Activated CD4-positive, alpha-beta T cell treated with anti-CD3 and anti-CD28 coated beads, Interleukin-2, amount 50 U/mL, for 48 hours (primary cell): ENCODE data around the gene BTG1.
A peak's percentile ranks its signal among the peaks of the same experiment; 100 is the strongest.

ENCODE experiments used
- DNase-seq, 2 experiments: peaks; one replicate each; pipeline ENCODE4 v3.0.0-alpha.2; 2020

Gene BTG1, protein sequence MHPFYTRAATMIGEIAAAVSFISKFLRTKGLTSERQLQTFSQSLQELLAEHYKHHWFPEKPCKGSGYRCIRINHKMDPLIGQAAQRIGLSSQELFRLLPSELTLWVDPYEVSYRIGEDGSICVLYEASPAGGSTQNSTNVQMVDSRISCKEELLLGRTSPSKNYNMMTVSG

DNA sequence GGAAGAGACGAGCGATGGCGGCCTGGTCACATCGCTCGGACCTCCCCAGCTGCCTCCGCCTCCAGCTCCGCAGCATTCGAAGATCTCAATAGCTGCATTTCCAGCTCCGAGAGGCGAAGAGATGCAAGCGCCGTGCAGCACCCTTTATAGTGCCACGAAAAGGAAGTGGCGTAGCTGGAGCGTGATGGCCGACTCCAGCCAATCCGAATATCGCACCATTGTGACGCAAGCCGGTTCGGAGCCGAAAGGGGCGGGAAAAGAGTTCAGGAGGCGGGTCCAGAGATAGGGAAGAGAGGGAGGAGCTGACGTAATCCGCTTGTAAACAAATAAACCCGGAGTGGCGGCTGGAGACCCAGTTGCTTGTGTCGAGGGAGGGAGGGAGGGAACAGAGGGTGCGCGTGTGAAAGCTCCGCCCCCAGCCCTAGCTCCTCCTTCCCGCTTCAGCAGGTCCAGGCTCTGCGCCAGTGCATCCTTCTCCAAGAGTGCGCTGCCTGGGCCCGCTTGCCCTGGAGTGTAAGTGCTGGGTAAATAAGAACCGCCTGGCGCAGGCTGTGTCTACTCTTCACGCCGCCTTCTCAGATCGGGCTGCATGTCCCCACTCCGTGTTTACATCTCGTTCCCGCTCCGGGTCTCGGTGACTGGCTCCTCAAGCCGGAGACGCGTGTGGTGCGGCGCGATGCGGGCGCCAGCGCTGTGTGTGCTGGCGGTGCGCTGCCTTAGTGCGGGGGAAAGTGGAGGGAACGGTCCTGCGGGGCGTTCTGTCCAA, at the start of gene BTG1:
TSS of gene BTG1 (minus strand) at position 116 of the 766 bp plus-strand sequence. CDS start 311 bp downstream, outside the sequence.
- DNase-seq = peak; percentile 98 to 99

DNA sequence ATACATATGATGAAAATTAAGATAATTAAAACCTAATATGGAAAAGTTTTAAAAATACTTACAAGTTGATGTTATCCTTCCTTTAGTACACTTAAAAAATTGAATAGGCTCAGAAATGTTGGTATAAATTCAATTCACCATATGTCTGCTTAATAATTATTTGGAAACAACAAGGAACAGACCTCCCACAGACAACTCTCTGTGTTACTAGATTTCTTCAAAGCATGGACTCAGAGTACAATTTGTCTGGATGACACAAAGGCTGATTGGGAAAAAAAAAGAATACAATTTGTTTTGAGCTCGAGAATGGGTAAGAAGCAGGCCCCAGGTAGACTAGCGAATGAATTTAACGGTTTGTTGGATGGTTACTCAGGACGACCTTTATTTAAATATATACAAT, 48.9 kb upstream of the BTG1 start:
- DNase-seq = no peak

DNA sequence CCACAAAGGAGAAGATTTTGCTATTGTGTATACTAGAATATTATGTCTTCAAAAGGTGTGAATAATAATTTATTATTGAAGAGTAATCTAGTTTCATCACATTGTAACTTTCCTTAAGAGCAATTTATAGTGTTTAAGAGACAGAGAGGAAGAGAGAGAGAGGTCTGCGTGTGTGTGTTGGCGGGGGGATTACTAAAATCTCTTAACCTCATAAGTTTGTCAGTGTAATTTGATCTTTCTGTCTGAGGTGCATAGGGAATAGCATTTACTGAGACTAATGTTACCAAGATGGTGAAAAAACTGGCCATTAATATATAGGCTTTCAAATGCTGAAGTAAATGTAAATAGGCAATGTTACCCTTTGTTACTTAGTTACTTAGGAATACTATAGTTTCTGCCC, 48.2 kb upstream of the BTG1 start:
- DNase-seq = no peak

DNA sequence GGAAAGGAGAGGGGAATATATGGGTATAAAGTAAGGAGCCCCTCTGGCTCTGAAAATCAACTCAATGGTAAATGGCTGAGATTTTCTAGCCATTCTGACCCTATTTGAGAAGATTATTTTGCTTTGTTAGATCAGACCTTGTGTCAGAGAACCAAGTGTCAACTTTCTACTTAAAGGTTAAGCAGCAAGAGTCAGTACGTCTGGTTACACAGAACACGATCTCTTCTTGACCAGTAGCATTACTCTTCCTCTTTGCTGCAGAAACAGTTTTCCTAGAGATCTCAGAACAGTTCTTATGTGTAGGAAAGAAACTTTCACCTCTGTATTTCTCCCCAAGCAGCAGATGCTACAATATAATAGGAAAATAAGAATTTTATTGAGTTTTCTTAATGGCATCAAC, 47.4 kb upstream of the BTG1 start:
- no peak for DNase-seq

DNA sequence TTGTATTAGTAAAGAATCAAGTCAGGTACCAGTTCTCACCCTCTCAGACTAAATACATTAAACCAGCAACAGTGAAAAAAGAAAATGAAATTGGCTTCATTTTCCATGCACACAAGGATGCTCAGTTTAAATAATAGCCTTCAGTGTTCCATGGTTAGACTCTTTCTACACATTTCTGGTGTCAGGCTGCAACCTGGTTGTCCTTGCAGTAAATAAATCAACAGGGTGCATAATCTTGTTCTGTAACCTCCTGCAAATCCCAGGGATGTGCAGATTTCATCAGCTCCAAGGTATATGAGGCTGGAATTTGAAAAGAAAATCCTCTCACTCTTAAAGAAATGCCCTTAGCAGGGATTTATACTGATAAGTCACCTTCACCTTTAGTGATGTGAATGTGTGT, 46.7 kb upstream of the BTG1 start:
- DNase-seq = no peak

DNA sequence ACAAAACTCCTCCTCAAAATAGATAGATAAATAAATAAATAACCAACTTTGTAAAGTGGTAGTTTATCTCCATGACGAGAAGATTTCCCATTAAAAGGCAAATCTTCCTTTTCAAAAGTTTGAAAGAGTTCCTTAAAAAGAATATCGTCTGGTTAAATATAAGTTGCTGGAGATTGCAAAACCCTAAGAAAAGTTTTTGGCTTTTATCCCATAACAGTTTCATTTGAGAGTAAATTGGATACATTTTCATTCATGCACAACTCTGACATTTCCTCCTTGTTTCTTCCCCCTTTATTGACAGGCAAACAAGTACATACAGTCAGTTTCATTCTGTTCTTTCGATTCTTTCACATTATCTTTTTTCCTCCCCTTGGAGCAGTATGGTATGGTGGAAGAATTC, 45.4 kb upstream of the BTG1 start:
- DNase-seq = no peak

DNA sequence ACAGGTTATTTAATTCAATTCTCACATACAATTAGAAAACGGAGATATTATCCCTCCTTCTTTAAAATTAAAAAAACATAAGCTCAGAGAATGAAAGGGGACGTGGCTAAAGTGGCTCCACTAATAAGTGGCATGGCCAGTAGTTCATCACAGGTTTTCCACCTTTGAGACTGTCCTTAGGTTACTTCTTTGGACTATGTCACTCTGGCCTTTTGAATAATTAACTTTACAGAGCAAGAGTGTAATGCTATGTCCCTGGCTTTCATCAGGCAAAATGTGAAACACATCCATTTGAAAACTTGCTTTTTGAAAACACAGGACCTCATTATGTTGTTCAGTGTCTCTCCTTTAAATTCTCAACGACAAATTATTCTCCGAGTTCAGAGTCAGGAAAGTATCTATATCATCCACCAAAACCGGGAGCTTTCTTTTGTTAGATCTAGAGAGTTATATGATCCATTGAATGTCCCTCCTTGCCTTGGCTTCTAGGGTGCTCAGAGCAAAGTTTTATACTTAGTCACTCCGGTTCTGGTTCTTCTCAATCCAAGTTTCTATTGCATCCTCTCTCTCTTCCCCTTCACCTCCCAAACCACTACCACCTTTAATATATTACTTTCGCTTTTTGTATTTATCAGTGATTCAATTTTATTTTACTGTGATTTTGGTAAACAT, 43.0 kb upstream of the BTG1 start:
- DNase-seq = no peak

DNA sequence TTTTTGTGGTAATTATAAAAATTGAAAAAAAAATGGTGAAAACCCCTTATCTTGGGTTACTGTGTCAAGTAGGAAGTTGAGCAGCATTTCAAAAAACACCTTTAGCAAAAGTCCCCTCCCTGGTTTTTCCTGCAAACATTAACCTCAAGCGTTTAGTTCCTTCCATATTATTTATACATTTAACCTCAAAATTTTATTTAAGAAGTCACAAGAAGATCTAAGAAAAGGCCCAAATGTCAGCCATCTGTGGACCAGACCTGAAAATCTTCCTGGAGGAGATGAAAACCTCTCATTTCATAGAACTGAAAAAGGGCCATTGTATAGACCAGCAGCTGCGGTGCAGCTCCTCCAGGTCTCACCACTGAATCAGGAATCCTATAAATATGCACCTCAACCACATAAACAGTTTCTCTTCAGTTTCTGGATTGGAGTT, 40.4 kb upstream of the BTG1 start:
- DNase-seq = no peak

DNA sequence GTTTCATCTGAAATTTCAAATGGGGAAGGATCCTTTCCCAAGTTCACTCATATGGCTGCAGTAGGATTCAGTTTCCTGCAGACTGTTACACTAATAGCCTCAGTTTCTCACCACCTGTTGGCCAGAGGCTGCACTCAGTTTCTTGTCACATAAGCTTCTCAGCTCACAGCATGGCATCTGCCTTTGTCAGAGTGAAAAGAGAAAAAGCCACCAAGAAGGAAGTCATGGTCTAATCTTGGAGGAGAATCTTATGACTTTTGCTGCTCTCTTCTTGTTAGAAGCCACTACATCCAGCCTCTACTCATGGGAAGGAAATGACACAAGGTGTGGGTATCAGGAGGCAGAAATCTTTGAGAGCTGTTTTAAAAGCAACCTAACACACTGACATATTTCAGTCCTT, 39.4 kb upstream of the BTG1 start:
- DNase-seq = peak; percentile 13 to 29

DNA sequence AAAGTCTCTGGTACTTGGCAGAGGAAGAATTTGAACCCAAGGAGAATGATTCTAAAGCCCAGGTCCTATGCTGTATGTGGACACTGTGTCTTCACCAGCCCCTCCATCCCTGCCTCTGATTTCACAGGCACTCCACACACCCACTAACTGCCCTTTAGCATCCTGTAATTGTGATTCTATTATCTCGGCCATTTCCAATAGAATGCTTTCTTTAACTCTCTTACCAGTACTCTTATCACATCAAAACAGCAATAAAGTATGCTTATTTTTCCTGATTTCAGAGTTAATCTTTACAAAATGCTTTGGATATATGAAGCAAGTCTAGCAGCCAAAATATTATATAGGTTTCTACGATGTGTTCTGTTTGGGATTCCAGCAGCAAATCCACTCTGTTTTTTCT, 37.9 kb upstream of the BTG1 start:
- DNase-seq = no peak

DNA sequence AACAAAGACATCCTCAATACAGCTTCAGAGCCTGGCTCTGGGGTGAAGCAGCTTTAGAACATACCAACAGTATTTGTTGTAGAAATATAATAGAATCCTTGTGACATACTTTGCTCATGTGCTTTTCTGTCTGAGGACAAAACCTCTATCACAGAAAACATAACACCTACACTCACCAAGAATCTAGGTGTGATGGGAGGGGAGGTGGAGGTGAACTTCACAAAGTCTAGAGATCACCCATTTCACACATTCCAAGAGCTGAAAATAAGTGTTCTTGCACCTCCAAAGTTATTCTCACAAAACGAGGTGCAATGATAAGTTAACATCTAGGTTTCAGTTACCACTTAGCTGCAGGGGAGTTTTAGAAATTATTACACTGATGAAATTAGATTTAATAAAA, 32.7 kb upstream of the BTG1 start:
- DNase-seq = no peak

DNA sequence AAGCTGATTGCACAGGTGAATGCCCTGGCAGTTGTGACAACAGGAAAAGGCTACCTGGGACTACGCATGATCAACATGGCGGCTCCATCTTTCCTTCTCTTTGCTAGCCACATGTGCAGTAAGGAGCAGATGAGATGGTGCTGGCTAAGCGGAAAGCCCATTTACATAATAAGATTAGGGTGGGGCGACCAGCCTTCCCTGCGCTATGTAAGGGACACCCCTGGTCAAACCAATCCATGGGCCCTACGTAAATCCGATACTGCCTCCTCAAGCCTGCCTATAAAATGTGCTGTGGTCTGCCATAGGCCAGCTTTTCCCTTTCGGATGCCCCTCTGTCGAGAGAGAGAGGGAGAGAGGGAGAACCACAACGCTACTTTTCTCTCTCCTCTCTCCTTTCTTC, 31.0 kb upstream of the BTG1 start:
- no peak for DNase-seq

DNA sequence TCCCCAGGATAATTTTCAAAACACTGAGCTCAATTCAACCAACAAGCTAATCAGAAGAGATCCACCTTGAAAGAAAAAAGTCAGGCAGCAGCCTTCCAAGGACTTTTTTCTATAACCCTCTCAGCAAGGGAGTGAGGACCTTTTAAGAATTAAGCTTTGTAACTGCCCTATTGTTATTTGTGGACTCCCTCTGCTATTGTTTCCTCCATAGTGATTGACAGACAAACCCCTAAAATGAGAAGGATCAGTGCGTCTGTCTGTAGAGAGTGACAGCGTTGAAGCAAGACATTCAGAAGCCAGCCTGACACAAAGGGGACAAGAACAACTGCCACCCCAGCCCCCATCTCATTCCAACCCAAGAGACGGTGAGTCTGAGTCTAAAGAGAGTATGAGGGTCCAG, 30.3 kb upstream of the BTG1 start:
- DNase-seq = no peak

DNA sequence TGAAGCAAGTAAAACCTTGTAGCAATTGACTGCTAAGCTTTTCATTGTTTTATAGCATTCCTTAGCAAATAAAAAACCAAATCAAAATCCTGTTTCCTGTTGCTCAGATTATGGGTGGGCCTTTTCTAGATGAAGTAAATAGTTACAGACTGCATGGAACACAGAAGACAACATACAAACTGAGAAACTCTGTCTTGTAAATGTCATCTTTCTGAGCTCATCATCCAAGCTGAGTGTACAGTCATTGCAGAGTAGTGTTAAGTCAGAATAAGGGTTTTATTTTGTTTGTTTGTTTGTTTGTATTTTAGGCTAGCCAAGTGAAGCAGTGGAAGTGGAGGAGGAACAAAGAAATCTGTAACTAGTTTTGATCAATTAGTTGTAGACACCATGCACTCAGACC, 24.4 kb upstream of the BTG1 start:
- DNase-seq = no peak

DNA sequence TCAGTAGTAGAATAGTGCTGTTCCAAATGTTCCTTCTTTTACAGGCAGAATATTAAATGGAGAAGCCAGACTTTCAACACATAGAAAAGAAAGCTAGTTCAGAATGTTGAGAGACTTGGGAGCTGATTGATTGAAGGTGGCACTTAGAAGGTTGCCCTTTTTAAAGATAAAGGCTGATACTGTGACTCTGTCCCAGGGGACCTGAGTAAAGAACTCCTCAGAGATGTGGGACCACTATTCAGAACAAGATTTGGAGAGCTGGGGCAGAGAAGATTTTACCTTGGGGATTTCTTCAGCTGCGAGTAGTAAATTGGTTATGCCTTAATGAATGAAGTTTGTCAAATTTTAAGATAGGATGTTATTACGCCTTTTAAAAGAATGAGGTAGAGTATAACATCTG, 21.4 kb upstream of the BTG1 start:
- no peak for DNase-seq

DNA sequence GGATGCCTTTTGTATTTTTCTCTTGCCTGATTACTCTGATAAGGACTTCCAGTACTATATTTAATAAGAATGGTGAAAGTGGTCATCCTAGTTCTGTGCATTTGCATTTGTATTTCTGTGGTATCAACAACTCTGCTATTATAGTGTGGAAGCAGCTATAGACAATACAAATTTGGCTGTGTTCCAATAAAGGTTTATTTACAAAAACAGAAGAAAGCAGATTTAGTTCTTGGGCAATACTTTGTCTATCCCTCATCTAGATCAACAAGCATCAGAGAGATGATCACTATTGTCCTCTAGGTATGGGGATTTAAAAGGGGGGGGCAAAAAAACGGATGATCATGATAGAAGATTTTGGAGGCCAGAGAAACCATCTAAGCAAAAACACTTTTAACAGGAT, 19.1 kb upstream of the BTG1 start:
- DNase-seq = no peak

DNA sequence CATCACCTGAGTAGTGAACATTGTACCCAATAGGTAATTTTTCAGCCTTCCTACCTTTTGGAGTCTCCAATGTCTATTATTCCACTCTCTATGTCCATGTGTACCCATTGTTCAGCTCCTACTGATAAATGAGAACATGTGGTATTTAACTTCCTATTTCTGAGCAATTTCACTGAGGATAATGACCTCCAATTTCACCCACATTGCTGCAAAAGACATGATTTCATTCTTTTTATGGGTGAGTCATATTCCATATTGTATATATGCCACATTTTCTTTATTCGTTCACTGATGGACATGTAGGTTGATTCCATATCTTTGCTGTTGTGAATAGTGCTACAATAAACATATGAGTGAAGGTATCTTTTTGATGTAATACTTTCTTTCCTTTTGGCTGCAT, 16.4 kb upstream of the BTG1 start:
- no peak for DNase-seq

DNA sequence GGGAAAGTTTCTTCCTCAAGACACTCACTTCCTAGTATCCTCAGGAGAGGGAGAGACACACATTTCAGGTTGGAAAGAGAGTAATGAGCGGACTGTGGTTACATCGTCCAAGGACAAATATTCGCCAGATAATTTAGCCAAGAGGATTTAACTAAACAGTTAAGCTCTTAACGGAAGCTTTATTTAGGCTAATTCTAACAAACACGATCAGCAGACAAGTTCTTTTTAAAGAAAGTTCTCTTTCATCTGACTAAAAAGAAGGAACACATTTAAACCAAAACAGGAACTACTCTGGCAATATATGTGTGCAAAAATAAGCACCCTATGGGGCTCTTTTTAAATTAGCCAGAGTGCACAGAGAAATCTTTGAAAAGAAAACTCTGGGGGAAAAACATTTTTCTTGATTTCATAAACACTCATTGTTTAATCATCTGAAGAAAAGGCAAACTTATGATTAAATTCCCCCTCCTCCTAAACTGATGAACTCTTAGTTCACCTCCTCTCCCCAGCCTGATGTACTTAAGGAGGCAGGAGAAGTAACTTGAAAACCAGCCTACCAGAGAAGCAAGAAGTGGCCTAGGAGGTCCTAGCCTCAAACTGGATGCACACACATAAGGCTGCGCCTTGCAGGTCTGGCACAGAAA, 13.3 kb upstream of the BTG1 start:
- no peak for DNase-seq

DNA sequence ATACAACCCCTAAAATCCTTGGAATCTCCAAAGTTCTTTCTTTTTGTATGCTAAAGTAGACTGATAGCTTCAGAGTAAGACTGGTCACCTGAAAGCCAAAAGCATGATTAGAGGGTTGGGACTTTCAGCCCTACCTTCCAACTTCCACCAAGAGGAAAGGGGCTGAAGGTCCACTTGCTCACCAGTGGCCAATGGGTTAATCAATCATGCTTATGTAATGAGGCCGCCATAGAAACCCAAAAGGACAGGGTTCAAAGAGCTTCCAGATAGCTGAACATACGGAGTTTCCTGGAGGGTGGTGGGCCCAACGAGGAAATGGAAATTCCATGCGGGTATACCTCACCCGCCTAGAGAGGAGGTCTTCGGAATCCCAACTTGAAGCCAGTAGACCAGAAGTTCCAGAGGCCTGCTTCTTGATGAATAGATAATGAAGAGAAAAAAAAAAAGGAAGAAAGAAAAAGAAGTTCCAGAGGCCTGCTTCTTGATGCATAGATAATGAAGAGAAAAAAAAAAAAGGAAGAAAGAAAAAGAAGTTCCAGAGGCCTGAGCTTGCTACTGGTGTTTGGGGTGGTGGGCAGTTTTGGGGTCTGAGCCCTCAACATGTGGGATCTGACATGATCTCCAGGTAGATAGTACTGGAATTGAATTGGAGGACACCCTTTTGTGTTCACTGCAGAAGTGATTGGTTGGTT, 11.2 kb upstream of the BTG1 start:
- no peak for DNase-seq

DNA sequence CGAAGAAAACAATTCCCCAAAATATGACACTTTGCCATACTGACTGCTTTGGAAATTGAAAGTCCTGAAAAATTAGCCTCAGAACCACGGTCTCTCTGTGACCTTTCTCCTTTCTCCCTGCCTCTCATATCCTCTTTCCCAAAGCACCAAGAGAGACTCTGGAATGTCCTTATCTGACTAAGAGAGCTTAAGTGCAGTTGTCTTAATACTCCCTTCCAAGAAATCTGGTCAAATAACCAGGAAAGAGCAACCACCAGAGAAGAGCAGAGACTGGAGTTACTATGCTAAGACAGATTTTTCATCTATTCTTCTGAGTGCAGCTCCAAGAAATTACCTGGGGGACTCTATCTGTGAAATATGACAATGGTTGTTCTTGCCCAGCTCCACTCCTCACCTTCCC, 10.5 kb upstream of the BTG1 start:
- DNase-seq = no peak

DNA sequence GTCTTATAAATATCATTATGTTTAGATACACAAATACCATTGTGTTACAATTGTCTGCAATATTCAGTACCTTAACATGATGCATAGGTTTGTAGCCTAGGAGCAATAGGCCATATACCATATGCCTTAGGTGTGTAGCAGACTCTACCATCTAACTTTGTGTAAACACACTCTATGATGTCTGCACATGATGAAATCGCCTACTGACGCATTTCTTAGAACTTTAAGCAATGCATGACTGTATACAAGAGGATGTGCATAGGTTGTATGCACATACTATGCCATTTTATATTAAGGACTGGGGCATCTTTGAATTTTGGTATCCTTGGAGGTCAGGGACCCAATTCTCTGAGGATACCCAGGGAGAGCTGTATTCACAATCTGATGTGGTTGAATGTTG, 10.1 kb upstream of the BTG1 start:
- no peak for DNase-seq

DNA sequence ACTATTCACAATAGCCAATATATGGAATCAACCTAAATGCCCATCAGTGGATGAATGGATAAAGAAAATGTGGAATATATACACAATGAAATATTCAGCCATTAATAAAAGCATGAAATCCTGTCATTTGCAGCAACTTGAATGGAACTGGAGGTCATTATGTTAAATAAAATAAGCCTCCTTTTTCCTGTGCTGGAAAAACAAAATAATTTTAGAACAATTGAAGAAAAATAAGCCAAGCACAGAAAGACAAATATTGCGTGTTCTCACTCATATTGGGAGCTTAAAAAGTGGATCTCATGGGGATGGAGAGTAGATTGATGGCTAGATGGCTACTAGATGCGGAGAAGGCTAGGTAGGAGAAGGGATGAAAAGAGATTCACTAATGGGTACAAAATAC, 6.3 kb upstream of the BTG1 start:
- no peak for DNase-seq

DNA sequence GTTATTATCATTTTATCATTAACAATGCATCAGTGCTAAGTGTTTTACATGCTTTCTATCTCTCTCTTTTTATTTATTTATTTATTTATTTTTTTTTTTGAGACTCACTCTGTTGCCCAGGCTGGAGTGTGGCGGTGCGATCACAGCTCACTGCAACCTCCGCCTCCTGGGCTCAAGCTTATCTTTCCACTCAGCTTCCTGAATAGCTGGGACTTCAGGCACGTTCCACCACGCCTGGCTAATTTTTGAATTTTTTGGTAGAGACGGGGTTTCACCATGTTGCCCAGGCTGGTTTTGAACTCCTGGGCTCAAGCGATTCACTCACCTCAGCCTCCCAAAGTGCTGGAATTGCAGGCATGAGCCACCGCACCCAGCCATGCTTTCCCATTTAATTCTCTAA, 3.9 kb upstream of the BTG1 start:
- DNase-seq = no peak
